ENCODE data around the gene LIN7B.

DNA sequence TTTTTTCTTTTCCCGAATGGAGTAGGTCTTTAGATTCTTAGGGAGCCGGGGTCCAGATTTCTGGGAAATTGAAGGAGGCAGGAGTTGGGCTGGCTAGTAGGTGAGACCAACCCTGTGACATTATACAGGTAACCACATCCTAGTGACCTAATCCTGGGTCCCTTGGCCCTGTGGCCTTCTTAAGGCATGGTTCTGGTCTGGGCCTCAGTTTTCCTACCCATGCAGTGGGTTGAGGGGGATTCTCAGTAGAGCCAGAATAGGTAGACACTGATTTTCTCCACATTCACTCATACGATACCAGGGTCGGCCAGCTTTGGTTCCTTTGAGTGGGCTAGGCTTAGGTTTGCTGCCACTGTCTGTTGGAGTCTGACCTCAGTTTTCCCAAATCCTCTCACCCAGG, 12.4 kb downstream of the LIN7B start:
- TF ChIP-seq YY1 (IDR thresholded peaks at IDR 0.05; ENCODE audit: insufficient read depth, insufficient read length) (no peak), SUZ12 (IDR thresholded peaks at IDR 0.05; ENCODE audit: extremely low read depth, insufficient read depth, insufficient read length) (no peak), ZNF274 (IDR thresholded peaks at IDR 0.05; ENCODE audit: low read depth, low read length) (no peak)

Data from NT2/D1 (cell line).